Measurements from ENCODE around the gene MIER1. TPM values are rescaled to one million over a fixed set of nuclear protein-coding genes. Genes with fewer than 3 reads are reported as not detected.
"Not testable (repeated sequence)": the region's sequence is repeated elsewhere in the genome, so short reads cannot be mapped to it uniquely, and the experiment has no call there.

MIER1 gene
- total and polyA plus RNA-seq, 2 donors = 19.3 to 59.1 TPM

DNA sequence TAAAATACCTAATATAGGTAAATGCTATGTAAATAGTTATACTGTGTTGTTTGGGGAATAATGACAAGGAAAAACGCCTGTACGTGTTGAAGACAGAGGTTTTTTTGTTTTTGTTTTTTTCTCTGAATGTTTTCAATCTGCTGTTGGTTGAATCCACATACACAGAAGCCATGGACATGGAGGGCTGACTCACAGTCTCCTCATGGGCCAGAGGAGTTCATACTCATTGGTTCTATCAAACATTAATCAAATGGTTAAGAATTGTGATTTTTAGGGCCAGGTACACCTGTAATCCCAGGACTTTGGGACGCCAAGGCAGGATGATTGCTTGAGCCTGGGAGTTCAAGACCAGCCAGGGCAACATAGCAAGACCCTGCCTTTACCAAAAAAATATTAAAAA, 20.5 kb downstream of the MIER1 start:
- DNase-seq (ENCODE audit: extremely low spot score) = no peak
- H3K27ac ChIP-seq (ENCODE audit: low read depth) = no peak overlapping the region
- WGBS = 93% methylated on average over 3 of the region's 3 CpGs

DNA sequence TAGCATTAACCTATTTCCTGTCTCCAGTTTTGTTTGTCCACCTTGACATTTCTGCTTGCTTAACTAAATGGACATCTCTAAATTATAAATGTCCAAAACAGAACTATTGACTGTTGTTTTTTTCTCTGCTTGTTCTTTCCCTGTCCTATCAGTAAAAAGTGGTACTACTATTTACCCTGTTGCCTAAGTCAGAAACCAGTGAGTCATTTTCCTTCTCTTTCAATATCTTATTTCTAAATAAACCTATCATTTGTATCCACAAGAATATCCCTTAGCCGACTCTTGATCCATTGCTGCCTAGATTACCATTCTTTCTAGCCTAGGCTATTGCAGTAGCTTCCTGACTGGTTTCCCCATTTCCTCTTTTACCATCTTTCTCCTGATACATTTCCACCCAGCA, 22.5 kb downstream of the MIER1 start:
- 89% methylated on average over 1 of the region's 1 CpG for WGBS
- DNase-seq (ENCODE audit: extremely low spot score) = no peak
- Histone ChIP-seq H3K4me1 (ENCODE audit: insufficient read depth) (no peaks in the 10 kb centered on the region), H3K27ac (ENCODE audit: low read depth) (no peak overlapping the region), H3K36me3 (ENCODE audit: insufficient read depth) (peaks cover 3% of the 10 kb centered on the region), H3K4me3 (ENCODE audit: low read depth, low read length) (no peak overlapping the region)

More for the DNA sequence above, 20.5 kb downstream of the MIER1 start:
- Histone ChIP-seq H3K36me3 (ENCODE audit: insufficient read depth) (peaks cover 3% of the 10 kb centered on the region), H3K4me3 (ENCODE audit: low read depth, low read length) (no peak overlapping the region), H3K4me1 (ENCODE audit: insufficient read depth) (no peaks in the 10 kb centered on the region)

DNA sequence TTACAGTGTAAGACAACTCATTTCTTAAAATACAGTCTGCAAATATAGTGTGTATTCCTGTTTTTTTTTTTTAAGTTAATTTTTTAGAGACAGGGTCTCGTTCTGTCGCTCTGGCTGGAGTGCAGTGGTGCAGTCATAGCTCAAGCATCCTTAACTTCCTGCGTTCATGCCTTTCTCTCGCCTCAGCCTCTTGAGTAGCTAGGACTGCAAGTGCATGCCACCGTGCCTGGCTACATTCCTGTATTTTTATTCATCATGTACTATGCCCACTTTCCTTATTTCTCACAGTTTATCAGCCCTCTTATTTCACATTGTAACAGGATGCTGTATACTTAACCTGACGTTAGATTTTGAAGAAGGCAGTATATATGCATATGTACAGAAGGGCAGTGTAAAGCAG, 26.7 kb downstream of the MIER1 start:
- H3K4me1 ChIP-seq (ENCODE audit: insufficient read depth) = no peaks in the 10 kb centered on the region
- H3K36me3 ChIP-seq (ENCODE audit: insufficient read depth) = peaks cover 7% of the 10 kb centered on the region
- H3K4me3 ChIP-seq (ENCODE audit: low read depth, low read length) = no peak overlapping the region
- no peak overlapping the region for H3K27ac ChIP-seq (ENCODE audit: low read depth)
- WGBS = 92% methylated on average over 6 of the region's 6 CpGs
- no peak for DNase-seq (ENCODE audit: extremely low spot score)

GRCh38 chr1:66954208-66954607, 29.4 kb downstream of the MIER1 start:
- DNase-seq (ENCODE audit: extremely low spot score) = no peak
- Histone ChIP-seq H3K4me1 (ENCODE audit: insufficient read depth) (no peaks in the 10 kb centered on the region), H3K4me3 (ENCODE audit: low read depth, low read length) (no peak overlapping the region), H3K27ac (ENCODE audit: low read depth) (no peak overlapping the region), H3K36me3 (ENCODE audit: insufficient read depth) (peaks cover 5% of the 10 kb centered on the region)
- 89% methylated on average over 4 of the region's 4 CpGs for WGBS

DNA sequence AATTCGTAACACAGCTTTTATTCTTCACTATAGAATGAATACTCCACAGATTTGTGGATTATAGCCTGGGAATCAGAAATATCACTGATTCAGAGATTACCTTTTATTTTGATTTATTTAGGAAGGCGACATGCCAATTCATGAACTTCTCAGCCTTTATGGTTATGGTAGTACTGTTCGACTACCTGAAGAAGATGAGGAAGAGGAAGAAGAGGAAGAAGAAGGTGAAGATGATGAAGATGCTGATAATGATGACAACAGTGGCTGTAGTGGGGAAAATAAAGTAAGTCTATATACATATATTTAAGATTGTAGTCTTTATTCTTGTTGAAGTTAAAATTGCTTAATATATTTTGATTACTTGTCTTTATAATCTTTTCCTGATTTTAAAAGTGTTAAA, 33.1 kb downstream of the MIER1 start:
- peaks cover 6% of the 10 kb centered on the region for H3K36me3 ChIP-seq (ENCODE audit: insufficient read depth)
- no peak for DNase-seq (ENCODE audit: extremely low spot score)
- no peak overlapping the region for H3K27ac ChIP-seq (ENCODE audit: low read depth)
- 96% methylated on average over 3 of the region's 3 CpGs for WGBS
- no peaks in the 10 kb centered on the region for H3K4me1 ChIP-seq (ENCODE audit: insufficient read depth)
- no peak overlapping the region for H3K4me3 ChIP-seq (ENCODE audit: low read depth, low read length)

DNA sequence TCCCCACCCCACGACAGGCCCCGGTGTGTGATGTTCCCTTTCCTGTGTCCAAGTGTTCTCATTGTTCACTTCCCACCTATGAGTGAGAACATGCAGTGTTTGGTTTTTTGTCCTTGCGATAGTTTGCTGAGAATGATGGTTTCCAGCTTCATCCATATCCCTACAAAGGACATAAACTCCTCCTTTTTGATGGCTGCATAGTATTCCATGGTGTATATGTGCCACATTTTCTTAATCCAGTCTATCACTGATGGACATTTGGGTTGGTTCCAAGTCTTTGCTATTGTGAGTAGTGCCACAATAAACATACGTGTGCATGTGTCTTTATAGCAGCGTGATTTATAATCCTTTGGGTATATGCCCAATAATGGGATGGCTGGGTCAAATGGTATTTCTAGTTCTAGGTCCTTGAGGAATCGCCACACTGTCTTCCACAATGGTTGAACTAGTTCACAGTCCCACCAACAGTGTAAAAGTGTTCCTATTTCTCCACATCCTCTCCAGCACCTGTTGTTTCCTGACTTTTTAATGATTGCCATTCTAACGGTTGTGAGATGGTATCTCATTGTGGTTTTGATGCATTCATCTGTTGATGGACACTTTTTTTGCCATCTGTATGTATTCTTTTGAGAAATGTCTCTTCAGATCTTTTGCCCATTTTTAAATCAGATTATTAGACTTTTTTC, 41.5 kb downstream of the MIER1 start:
- H3K4me3 ChIP-seq (ENCODE audit: low read depth, low read length); H3K36me3 ChIP-seq (ENCODE audit: insufficient read depth); H3K4me1 ChIP-seq (ENCODE audit: insufficient read depth); H3K27ac ChIP-seq (ENCODE audit: low read depth); DNase-seq (ENCODE audit: extremely low spot score): not testable (repeated sequence)
- WGBS = 93% methylated on average over 7 of the region's 7 CpGs

- DNase-seq (ENCODE audit: extremely low spot score) = no peak
- WGBS = 68% methylated on average over 3 of the region's 3 CpGs
- no peaks in the 10 kb centered on the region for H3K4me1 ChIP-seq (ENCODE audit: insufficient read depth)
- peaks cover 5% of the 10 kb centered on the region for H3K36me3 ChIP-seq (ENCODE audit: insufficient read depth)
- no peak overlapping the region for H3K4me3 ChIP-seq (ENCODE audit: low read depth, low read length)
- no peak overlapping the region for H3K27ac ChIP-seq (ENCODE audit: low read depth)
Measured at GRCh38 chr1:66968574-66968973, 43.8 kb downstream of the MIER1 start.

- Histone ChIP-seq H3K36me3 (ENCODE audit: insufficient read depth) (no peaks in the 10 kb centered on the region), H3K4me1 (ENCODE audit: insufficient read depth) (no peaks in the 10 kb centered on the region)
Measured at GRCh38 chr1:66978201-66978600, 53.4 kb downstream of the MIER1 start.

GRCh38 chr1:66979621-66980020, 54.8 kb downstream of the MIER1 start:
- not testable (repeated sequence) for DNase-seq (ENCODE audit: extremely low spot score); H3K36me3 ChIP-seq (ENCODE audit: insufficient read depth); H3K4me3 ChIP-seq (ENCODE audit: low read depth, low read length); H3K4me1 ChIP-seq (ENCODE audit: insufficient read depth); H3K27ac ChIP-seq (ENCODE audit: low read depth)
- WGBS = 98% methylated on average over 11 of the region's 11 CpGs

More at GRCh38 chr1:66978201-66978600, 53.4 kb downstream of the MIER1 start:
- Histone ChIP-seq H3K4me3 (ENCODE audit: low read depth, low read length) (no peak overlapping the region), H3K27ac (ENCODE audit: low read depth) (no peak overlapping the region)
- no peak for DNase-seq (ENCODE audit: extremely low spot score)

DNA sequence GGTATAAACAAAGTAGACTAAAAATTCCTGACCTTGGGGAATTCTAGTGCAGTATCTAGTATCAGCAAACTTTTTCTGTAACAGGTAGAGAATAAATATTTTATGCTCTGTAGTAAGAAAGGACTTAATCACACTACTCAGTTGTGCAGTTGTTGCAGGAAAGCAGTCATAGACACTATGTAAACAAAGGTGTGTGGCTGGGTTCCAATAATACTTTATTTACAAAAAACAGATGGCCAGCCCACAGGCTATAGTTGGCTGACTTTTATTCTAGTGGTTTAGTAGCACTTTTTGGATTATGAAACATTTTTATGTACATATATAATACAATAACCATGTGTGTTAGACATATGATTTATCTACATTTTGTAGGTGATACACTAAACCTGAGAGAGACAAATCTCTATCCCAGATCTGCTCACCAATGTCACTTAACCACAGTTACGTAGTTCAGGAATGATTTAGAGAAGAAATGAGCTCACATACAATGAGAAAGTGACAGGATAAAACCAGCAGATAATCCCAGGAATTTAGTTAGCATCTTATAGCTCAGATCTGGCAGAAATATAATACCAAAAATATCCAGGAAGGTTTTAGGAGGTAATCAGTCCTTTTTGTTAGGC, 56.1 kb downstream of the MIER1 start:
- 55% methylated on average over 1 of the region's 1 CpG for WGBS
- Histone ChIP-seq H3K4me3 (ENCODE audit: low read depth, low read length) (no peak overlapping the region), H3K4me1 (ENCODE audit: insufficient read depth) (no peaks in the 10 kb centered on the region), H3K36me3 (ENCODE audit: insufficient read depth) (no peaks in the 10 kb centered on the region), H3K27ac (ENCODE audit: low read depth) (no peak overlapping the region)
- no peak for DNase-seq (ENCODE audit: extremely low spot score)

- Histone ChIP-seq H3K27ac (ENCODE audit: low read depth) (no peak overlapping the region), H3K36me3 (ENCODE audit: insufficient read depth) (no peaks in the 10 kb centered on the region), H3K4me1 (ENCODE audit: insufficient read depth) (no peaks in the 10 kb centered on the region), H3K4me3 (ENCODE audit: low read depth, low read length) (peak overlapping the region; percentile 10)
- WGBS = 37% methylated on average over 4 of the region's 4 CpGs
- no peak for DNase-seq (ENCODE audit: extremely low spot score)
Measured at GRCh38 chr1:66981679-66982078, 56.9 kb downstream of the MIER1 start.

DNA sequence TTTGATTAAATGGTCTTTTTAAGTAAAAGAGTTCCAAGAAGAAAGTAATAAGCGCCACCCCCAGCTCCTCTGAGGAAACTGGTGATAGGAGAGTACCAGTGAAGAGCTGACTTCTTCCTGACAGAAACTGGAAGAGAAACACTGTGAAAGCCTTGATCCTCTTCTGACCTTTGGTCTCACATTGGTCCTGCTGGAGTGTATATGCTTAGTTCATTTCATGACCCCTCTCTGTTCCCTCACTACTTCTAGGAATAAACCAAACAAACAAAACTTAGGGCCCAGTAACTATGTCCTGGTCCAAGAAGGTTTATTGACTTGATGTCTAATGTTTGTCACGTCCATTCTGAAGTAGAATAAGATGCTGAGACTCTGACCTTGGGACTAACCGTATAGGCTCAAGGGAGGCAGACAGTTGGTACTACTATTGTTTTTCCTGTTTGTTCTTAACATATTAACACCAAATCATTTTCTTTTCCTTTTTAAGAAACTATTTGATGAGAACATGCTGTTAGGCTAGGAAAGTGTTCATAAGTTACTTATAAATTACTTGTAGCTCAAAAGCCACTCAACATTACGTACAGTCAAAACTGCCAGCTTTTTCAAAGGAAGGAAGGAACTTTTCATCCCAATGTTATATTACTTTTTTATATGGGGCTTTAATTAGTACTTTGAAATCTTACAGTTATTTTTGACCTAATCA, 57.9 kb downstream of the MIER1 start:
- 92% methylated on average over 4 of the region's 4 CpGs for WGBS
- Histone ChIP-seq H3K36me3 (ENCODE audit: insufficient read depth) (no peaks in the 10 kb centered on the region), H3K4me1 (ENCODE audit: insufficient read depth) (no peaks in the 10 kb centered on the region), H3K4me3 (ENCODE audit: low read depth, low read length) (no peak overlapping the region), H3K27ac (ENCODE audit: low read depth) (no peak overlapping the region)
- no peak for DNase-seq (ENCODE audit: extremely low spot score)

GRCh38 chr1:66984491-66984890, 59.7 kb downstream of the MIER1 start:
- Histone ChIP-seq H3K36me3 (ENCODE audit: insufficient read depth) (no peaks in the 10 kb centered on the region), H3K4me3 (ENCODE audit: low read depth, low read length) (no peak overlapping the region)

GRCh38 chr1:66985835-66986234, 61.0 kb downstream of the MIER1 start:
- H3K27ac ChIP-seq (ENCODE audit: low read depth) = no peak overlapping the region
- no peaks in the 10 kb centered on the region for H3K4me1 ChIP-seq (ENCODE audit: insufficient read depth)
- no peaks in the 10 kb centered on the region for H3K36me3 ChIP-seq (ENCODE audit: insufficient read depth)
- 30% methylated on average over 1 of the region's 1 CpG for WGBS
- H3K4me3 ChIP-seq (ENCODE audit: low read depth, low read length) = no peak overlapping the region
- DNase-seq (ENCODE audit: extremely low spot score) = no peak

More at GRCh38 chr1:66984491-66984890, 59.7 kb downstream of the MIER1 start:
- Histone ChIP-seq H3K27ac (ENCODE audit: low read depth) (peak overlapping the region; percentile 10), H3K4me1 (ENCODE audit: insufficient read depth) (no peaks in the 10 kb centered on the region)
- DNase-seq (ENCODE audit: extremely low spot score) = no peak
- 100% methylated on average over 1 of the region's 1 CpG for WGBS
